Posterior vena cava (tissue), 2 donors: ENCODE data around the gene OBSCN. TPM values are rescaled to one million over a fixed set of nuclear protein-coding genes. Genes with fewer than 3 reads are reported as not detected.

ENCODE experiments used
- DNase-seq: peaks from one replicate; pipeline ENCODE4 v3.0.0-alpha.2; 2020; ENCODE audit warnings: low spot score
- intact Hi-C, 2 donors: fragments of 100-400 bp; cut with DNase I; formaldehyde crosslinking; loops; one replicate each; pipeline versions ENCODE4 v1.14.1 to v1.14.2; 2022 to 2023
- long read RNA-seq, 2 donors: library from polyadenylated mRNA; unstranded; transcript quantifications; one replicate each; pipeline ENCODE4 v2.0.0, GENCODE V29; 2020 to 2021
- total RNA-seq, 2 donors: library from RNA; stranded (reverse); fragmentation: NEBNext Ultra II Directional; extraction: Animal tissue kit (Norgen Biotek cat#: 25700); gene quantifications; one replicate each; pipeline ENCODE4 v1.2.1, GENCODE V29; 2021
- donor health status: DM: yes; HTN: yes; CAD: no.
- donor health status: DM: yes; HTN: yes; CAD: no.

OBSCN gene, protein sequence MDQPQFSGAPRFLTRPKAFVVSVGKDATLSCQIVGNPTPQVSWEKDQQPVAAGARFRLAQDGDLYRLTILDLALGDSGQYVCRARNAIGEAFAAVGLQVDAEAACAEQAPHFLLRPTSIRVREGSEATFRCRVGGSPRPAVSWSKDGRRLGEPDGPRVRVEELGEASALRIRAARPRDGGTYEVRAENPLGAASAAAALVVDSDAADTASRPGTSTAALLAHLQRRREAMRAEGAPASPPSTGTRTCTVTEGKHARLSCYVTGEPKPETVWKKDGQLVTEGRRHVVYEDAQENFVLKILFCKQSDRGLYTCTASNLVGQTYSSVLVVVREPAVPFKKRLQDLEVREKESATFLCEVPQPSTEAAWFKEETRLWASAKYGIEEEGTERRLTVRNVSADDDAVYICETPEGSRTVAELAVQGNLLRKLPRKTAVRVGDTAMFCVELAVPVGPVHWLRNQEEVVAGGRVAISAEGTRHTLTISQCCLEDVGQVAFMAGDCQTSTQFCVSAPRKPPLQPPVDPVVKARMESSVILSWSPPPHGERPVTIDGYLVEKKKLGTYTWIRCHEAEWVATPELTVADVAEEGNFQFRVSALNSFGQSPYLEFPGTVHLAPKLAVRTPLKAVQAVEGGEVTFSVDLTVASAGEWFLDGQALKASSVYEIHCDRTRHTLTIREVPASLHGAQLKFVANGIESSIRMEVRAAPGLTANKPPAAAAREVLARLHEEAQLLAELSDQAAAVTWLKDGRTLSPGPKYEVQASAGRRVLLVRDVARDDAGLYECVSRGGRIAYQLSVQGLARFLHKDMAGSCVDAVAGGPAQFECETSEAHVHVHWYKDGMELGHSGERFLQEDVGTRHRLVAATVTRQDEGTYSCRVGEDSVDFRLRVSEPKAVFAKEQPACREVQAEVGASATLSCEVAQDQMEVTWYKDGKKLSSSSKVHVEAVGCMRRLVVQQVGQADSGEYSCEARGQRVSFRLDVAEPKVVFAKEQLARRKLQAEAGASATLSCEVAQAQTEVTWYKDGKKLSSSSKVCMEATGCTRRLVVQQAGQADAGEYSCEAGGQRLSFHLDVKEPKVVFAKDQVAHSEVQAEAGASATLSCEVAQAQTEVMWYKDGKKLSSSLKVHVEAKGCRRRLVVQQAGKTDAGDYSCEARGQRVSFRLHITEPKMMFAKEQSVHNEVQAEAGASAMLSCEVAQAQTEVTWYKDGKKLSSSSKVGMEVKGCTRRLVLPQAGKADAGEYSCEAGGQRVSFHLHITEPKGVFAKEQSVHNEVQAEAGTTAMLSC (N-terminal part only)
- 1 to 10 TPM; 3.5 to 6.3 TPM for total RNA-seq
- long read RNA-seq, donor 1, partial matches to known transcripts, result 1 of 2 reads
- long read RNA-seq, donor 1, other reads (novel, unspliced or antisense), result 1 of 2 reads
- long read RNA-seq, donor 2, partial matches to known transcripts, result 3 of 3 reads
- long read RNA-seq, donor 2, other reads (novel, unspliced or antisense), result 0 of 3 reads

DNA sequence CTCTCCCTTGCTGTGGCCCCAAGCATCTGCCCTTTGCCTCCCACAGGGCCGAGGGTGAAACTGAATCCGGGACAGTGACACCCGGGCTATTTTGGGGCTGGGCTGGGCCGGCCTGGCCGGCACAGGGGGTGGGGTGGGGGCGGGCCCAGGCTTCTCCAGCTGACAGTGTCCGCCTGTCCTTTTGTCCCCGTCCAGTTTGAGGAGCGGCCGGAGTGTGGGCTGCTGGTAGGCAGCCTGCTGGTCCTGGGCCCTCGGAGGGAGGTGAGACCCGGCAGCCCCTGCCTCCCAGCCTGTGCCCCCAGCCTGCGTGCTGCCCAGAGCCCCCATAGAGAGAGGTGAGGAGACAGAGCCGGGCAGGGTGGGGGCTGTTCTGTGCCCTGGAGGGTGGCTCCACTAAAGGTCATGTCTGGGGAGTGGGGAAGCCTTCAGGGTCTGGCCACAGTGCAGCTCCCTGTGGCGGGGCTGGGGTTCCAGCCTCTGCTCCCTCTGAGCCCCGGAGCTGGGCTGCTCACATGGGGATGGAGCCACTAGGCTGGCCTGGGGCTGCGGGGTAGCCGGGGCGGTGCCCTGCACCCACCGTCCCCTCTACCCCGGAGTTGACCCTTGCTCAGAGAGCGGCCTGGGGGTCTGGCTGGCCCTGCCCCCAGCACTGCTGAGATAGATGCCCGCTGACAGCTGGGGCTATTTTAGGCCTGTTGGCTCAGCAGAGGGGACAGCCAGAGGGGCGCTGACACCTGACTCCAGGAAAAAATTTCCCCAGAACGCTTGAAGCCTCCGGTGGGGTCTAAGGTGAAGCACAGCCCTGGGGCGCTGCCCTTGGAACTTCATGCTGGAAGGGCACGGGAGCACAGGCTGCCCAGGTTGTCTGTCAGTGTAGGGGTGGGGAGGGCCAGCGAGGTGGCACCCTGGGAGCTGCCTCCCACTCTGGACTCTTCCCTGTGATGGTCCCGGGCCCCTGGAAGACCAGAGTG, at the start of gene OBSCN:
TSS of gene OBSCN (plus strand) at position 194 of the 971 bp plus-strand sequence. CDS start 3,740 bp downstream, outside the sequence.
- intact Hi-C loops, result loop anchor here in 1 of 2 donors (10.0 kb wide), 1 partner anchor 1747 kb away; no protein-coding TSS in a partner anchor
- peak; percentile 77 for DNase-seq

DNA sequence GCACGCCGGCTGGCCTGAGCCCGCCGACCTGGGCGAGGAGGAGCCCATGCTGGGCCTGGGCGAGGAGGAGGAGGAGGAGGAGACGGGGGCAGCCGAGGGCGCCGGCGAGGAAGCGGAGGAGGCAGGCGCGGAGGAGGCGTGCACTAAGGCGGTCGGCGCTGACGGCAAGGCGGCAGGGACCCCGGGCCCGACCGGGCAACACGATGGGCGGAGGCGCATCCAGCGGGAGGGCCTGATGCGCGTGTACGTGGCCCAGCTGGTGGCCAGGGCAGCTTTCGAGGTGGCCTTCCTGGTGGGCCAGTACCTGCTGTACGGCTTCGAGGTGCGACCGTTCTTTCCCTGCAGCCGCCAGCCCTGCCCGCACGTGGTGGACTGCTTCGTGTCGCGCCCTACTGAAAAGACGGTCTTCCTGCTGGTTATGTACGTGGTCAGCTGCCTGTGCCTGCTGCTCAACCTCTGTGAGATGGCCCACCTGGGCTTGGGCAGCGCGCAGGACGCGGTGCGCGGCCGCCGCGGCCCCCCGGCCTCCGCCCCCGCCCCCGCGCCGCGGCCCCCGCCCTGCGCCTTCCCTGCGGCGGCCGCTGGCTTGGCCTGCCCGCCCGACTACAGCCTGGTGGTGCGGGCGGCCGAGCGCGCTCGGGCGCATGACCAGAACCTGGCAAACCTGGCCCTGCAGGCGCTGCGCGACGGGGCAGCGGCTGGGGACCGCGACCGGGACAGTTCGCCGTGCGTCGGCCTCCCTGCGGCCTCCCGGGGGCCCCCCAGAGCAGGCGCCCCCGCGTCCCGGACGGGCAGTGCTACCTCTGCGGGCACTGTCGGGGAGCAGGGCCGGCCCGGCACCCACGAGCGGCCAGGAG, 49.5 kb upstream of the OBSCN start:
- intact Hi-C loops, result no loop called here

DNA sequence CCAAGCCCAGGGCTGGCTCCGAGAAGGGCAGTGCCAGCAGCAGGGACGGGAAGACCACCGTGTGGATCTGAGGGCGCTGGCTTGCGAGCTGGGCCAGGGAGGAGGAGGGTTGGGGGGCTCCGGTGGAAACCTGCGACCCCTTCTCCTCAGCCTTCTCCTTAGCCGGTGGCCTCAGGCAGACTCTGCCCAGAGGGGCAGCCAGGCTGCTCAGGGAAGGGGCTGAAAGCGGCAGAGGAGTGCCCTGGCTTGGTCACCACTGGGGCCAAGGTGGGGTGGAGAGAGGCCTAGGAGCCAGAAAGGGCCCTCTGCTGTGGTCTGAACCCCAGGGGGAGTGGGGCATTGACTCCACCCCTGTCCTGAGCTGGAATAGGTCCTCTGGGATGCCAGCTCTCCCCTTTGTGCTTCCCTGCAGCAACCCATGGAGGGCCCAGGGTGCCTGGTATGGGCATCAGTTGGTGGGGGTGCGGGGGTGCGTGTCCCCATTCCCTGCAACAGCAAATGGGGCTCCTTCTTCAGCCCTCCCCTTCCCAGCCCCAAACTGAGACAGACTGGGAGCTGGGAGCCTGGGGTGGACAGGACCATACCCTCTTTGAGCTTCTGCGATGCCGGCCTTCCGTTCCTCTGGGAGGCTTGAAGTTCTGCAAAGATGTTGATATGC, 48.7 kb upstream of the OBSCN start:
- intact Hi-C loops, result no loop called here

More for the DNA sequence above, 49.5 kb upstream of the OBSCN start:
- DNase-seq, result no peak

DNA sequence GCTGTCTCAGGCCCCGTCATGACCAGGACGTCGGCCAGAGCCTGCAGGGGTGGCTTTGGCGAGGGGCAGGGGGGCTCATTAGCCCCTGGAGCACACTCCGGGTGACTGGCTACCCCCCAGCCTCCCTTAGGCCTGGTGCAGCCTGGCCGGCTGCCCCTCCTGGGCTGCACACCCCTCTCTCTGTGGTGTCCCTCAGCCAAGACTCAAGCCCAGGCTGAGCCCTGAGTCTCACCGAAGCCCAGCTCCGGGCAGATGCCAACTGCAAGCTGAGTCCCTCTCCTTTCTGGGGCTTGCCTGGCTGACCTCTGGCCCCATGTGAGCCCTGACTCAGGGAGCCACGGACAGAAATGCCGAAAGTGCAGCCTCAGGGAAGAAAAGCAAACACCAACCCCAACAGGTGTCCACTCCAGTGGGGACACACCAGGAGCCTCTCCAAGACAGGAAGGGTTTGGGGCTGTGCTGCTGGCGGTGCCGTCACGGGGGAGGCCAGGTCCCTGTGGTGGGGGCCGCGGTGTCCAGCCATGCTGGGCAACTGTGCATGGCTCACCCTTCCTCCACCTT, 47.6 kb upstream of the OBSCN start:
- no peak for DNase-seq
- intact Hi-C loops, result no loop called here

More for the DNA sequence above, 48.7 kb upstream of the OBSCN start:
- no peak for DNase-seq

DNA sequence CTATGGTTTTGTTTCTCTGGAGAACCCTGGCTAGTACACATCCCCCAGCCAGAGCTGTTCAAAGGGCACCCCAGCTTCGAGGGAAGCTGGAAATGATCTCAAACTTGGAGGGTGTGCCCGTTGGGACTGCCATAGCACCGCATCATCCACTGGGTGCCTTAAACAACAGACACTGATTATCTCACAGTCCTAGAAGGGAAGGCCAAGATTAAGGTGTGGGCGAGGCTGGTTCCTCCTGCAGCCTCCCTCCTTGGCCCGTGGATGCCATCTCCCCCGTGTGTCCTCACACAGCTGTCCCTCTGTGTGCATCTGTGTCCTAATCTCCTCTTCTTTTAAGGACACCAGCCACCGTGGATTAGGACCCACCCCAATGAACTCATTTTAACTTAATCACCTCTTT, 46.5 kb upstream of the OBSCN start:
- no peak for DNase-seq
- intact Hi-C loops, result no loop called here

DNA sequence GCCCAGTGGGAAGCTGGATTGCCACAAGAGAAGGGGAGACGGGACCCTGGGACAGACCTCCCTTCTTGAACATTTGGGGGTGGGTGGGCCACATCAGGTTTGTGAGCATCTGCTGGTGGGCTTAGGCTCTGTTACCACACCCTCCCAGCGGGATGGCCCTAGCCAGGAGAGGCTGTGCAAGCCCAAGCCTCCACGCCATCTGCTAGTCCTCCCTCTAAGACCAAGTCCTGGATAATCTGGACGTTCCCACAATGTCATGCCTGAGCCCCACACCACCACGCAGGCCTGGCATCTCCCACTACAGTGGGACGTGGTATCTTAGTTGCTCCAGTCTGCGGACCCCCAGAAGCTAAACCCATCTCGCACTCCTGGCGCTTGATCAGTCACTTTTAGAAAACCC, 46.0 kb upstream of the OBSCN start:
- intact Hi-C loops, result no loop called here
- no peak for DNase-seq

DNA sequence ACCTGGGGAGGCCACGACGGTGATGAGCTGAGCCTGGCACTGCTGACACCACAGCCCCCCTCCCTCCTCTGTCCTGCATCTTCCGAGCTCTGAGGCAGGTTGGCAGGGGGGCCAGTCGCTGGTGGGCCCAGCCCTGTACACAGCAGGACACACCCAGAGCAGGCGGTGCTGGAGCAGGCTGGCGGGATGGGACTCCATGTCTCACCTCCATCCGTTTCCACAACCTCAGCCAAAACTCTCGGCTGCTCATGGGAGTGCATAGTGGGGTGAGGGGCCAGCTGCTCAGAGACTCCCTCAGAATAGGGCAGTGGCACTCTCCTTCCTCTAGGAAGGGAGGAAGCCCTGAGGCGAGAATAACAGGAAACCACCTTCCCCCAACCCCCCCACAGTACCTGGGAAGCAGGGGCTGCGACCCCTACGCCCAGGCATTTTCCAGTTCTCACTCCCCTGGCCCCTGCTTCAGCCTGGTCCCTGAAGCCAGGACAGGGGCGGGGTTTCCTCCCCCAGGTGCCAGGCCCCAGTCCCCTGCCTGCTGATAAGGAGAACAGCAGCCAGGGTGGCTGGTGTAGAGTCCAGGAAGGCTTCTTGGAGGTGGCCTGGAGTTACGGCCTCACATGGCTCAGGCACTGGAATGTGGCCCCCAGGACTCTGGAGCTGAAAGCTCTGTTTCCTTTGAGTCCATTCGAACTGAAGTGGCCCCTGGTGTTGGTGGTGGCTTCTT, 45.4 kb upstream of the OBSCN start:
- peak; percentile 81 for DNase-seq
- intact Hi-C loops, result no loop called here

DNA sequence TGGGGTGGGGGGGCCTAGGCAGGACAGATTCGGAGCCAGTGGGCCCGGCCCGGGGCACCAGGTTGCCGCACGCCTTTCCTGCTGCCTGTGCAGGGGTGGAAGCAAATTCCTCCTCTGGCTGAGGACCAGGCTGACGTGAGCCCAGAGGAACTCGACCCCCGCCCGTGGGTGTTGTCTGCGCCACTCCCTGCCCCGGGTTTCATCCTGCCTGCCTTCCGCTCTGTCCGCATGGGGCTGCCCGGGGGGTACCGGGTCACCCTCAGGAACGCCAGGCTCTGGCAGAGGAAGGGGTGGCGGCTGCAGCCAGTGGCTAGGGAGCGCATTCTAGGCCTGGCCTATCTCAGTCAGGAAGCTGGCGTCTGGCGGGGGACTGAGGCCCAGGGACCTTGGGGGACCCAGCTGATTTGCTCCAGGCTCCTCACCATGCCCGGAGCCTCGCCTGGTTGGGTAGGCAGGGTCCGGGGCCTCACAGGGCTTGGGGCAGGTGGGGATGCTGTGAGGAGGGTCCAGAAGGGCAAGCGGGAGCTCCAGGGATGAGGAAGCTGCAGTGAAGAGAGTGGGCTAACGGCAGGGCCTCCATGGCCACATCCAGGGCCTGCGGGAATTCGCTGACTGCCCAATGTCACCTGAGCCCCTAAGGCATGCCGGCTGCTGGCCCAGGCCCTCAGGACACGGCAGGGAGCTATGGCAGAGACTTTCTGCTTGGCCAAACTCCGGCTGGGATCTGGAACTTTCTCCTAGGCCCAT, 44.7 kb upstream of the OBSCN start:
- intact Hi-C loops, result no loop called here
- DNase-seq, result peak; percentile 89

DNA sequence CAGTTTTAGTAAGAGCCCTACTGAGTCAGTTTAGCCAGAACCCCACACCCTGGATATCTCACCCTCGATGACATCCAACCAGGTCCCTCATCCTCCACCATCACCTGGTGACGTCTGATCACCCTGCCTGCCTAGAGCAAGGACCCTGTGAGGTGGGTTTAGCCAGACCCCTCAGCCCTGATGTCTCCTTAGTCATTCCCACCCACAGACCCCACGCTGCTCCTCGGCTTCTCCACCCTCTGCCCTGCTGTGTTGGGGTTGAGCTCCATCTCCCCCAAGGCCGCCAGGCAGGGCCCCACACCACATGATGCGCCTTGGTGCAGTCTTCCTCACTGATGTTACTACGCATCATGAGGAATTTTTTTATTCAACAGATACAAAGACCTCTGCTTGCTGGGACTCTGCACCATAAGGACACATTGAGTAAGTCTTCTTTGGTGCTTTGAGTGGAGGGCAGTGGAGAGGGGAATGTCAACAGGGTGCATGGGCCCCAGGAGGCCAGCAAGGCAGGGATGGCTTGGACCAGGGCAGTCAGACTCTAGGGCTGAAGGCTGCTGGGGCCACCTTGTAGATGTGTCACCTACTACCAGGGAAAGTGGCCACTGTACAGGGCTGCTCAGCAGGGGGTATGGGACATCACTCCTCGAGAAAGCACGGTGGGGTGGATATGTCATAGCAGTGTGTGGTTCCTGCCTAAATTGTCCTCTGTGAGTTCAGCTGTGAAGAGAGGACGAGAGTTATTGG, 43.9 kb upstream of the OBSCN start:
- intact Hi-C loops, result no loop called here
- DNase-seq, result no peak

DNA sequence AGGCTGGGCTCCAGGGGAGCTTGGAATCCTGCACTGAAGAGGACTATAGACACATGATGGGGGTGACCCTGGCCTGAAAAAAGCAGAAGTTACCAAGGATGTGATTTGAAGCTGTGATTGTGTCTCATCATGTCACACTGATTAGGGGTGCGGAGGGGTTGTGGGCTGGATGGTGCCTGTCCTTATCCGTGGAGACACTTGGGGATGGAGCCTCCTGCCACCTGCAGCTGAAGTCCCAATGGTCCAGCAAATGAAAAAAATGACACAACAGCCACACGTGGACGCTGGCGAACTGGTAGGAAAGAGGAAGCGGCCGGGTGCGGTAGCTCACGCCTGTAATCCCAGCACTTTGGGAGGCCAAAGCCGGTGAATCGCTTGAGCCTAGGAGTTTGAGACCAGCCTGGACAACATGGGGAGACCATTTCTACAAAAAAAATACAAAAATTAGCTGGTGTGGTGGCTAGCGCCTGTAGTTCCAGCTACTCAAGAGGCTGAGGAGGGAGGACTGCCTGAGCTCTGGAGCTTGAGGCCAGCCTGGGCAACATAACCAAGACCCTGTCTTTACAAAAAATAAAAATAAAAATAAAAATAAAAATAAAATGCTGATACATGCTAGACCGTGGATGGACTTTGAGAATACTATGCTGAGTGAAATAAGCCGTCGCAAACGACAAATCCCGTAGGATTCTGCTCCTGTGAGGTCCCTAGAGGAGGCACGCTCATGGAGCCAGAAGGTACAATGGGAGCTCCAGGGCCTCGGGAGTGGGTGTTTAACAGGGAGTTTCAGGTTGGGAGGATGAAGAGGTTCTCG, 43.1 kb upstream of the OBSCN start:
- intact Hi-C loops, result no loop called here

DNA sequence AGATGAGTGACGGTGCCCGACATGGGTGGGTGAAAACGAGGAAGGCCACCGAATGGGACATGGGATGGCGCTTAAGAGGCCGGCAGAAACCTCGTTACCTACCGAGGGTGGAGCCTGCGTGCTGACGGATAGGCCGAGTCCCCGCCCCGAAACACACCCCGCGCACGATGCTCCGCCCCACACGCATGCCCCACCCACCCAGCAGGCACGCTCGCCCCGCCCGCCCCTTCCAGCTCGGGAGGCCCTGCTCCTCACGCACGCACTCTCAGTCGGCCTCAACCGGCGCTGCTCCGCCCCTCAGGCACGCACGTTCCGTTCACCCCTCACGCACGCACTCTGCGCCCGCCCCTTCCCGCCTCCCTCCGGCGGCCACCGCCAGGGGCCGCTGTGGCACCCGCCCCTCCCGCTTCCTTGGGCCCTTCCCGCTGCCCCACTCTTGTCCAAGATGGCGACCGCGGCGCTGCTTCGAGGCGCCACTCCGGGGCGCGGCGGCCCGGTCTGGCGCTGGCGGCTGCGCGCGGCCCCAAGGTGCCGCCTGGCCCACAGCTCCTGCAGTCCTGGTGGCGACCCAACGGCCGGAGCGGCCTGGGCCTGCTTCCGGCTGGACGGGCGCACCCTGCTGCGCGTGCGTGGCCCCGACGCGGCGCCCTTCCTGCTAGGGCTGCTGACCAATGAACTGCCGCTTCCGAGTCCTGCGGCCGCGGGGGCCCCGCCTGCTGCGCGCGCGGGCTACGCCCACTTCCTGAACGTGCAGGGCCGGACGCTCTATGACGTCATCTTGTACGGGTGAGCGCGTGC, 42.3 kb upstream of the OBSCN start, which contains the start of gene IBA57:
TSS of gene IBA57 (plus strand) at position 433 of the 798 bp plus-strand sequence. CDS start at position 446, 13 bp downstream.
- peak; percentile 100 for DNase-seq
- intact Hi-C loops, result no loop called here

More for the DNA sequence above, 43.1 kb upstream of the OBSCN start:
- peak; percentile 82 for DNase-seq

DNA sequence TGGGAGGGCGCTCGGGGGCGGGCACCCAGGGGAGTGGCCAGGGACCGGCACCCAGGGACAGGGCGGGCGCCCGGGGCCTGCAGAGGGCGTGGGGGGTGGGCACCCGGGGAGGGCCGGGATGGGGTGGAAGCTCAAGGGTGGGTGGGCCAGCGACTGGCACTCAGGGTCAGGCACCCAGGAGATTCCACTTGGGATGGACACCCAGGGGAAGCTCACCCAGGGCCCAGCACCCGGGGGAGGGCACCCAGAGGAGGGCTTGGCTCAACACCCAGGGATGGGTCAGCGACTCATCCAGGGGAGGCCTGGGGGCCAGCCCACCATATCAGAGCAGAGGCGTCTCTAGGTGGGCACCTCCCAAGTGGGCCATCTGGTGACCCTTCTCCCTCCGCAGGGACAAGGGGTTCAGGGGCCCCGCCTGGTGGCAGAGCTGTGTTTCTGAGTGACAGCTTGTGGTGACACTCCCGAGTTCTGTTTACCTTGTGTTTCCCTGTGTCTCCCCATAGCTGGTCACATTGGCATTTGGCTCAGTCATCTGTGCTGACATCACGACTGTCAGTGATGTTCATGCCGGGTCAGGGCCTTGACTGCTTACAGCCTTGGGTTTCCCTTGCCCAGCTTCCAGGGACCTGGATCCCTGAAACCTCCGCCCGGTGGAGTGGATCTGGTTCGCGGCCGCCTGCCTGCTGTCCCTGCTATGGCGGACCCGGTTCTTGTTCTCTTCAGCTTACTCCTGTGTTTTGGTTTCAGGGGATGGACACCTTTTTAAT, 41.5 kb upstream of the OBSCN start:
- peak; percentile 89 for DNase-seq
- intact Hi-C loops, result no loop called here
